ENCODE results near the gene C6orf163. TPM values are rescaled to one million over a fixed set of nuclear protein-coding genes. Genes with fewer than 3 reads are reported as not detected.

The C6orf163 gene
- total and polyA plus RNA-seq, 2 experiments from 2014 or later: 2.3 to 5.4 TPM

DNA sequence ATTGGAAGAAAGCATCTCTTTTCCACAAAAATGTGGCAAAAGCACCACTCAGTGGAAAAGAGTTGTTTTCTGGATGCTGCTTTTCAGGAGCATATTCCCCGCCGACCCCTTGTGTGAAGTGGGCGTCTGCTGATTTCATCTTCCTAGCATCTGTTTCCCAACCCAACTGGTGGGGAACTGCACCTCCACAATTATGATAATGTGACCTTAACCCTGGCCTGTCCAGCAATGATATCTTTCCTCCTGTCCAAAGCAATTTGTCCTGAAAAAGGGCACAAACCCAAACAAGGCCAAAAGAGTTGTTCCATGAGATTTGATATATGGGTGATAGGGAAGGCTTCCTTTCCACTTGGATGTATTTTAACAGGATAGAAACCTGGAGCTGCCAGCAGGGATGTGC is 29.5 kb upstream of the C6orf163 start (continued):
- TF ChIP-seq, protein P1, sequence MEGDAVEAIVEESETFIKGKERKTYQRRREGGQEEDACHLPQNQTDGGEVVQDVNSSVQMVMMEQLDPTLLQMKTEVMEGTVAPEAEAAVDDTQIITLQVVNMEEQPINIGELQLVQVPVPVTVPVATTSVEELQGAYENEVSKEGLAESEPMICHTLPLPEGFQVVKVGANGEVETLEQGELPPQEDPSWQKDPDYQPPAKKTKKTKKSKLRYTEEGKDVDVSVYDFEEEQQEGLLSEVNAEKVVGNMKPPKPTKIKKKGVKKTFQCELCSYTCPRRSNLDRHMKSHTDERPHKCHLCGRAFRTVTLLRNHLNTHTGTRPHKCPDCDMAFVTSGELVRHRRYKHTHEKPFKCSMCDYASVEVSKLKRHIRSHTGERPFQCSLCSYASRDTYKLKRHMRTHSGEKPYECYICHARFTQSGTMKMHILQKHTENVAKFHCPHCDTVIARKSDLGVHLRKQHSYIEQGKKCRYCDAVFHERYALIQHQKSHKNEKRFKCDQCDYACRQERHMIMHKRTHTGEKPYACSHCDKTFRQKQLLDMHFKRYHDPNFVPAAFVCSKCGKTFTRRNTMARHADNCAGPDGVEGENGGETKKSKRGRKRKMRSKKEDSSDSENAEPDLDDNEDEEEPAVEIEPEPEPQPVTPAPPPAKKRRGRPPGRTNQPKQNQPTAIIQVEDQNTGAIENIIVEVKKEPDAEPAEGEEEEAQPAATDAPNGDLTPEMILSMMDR (conservative IDR thresholded peaks at IDR 0.05; ENCODE audit: low read depth in 2 of 2): no peak
- no peak for TF ChIP-seq CREB1 (CRISPR knock-in tag; IDR thresholded peaks at IDR 0.05; ENCODE audit: low read depth)
- TF ChIP-seq ZNF114 (CRISPR knock-in tag; IDR thresholded peaks at IDR 0.05): no peak
- no peak for TF ChIP-seq POLR2AphosphoS5 (IDR thresholded peaks at IDR 0.05; ENCODE audit: low read depth)
- TF ChIP-seq, protein P2, sequence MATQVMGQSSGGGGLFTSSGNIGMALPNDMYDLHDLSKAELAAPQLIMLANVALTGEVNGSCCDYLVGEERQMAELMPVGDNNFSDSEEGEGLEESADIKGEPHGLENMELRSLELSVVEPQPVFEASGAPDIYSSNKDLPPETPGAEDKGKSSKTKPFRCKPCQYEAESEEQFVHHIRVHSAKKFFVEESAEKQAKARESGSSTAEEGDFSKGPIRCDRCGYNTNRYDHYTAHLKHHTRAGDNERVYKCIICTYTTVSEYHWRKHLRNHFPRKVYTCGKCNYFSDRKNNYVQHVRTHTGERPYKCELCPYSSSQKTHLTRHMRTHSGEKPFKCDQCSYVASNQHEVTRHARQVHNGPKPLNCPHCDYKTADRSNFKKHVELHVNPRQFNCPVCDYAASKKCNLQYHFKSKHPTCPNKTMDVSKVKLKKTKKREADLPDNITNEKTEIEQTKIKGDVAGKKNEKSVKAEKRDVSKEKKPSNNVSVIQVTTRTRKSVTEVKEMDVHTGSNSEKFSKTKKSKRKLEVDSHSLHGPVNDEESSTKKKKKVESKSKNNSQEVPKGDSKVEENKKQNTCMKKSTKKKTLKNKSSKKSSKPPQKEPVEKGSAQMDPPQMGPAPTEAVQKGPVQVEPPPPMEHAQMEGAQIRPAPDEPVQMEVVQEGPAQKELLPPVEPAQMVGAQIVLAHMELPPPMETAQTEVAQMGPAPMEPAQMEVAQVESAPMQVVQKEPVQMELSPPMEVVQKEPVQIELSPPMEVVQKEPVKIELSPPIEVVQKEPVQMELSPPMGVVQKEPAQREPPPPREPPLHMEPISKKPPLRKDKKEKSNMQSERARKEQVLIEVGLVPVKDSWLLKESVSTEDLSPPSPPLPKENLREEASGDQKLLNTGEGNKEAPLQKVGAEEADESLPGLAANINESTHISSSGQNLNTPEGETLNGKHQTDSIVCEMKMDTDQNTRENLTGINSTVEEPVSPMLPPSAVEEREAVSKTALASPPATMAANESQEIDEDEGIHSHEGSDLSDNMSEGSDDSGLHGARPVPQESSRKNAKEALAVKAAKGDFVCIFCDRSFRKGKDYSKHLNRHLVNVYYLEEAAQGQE (IDR thresholded peaks at IDR 0.05; ENCODE audit: unreplicated experiment): no peak
- TF ChIP-seq, protein P3, sequence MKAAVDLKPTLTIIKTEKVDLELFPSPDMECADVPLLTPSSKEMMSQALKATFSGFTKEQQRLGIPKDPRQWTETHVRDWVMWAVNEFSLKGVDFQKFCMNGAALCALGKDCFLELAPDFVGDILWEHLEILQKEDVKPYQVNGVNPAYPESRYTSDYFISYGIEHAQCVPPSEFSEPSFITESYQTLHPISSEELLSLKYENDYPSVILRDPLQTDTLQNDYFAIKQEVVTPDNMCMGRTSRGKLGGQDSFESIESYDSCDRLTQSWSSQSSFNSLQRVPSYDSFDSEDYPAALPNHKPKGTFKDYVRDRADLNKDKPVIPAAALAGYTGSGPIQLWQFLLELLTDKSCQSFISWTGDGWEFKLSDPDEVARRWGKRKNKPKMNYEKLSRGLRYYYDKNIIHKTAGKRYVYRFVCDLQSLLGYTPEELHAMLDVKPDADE (IDR thresholded peaks at IDR 0.05): no peak
- TF ChIP-seq EZH2phosphoT487 (IDR thresholded peaks at IDR 0.05; ENCODE audit: unreplicated experiment): no peak
- TF ChIP-seq JUNB (IDR thresholded peaks at IDR 0.05; ENCODE audit: unreplicated experiment): no peak
- TF ChIP-seq NANOG (IDR thresholded peaks at IDR 0.05; ENCODE audit: borderline replicate concordance): no peak

DNA sequence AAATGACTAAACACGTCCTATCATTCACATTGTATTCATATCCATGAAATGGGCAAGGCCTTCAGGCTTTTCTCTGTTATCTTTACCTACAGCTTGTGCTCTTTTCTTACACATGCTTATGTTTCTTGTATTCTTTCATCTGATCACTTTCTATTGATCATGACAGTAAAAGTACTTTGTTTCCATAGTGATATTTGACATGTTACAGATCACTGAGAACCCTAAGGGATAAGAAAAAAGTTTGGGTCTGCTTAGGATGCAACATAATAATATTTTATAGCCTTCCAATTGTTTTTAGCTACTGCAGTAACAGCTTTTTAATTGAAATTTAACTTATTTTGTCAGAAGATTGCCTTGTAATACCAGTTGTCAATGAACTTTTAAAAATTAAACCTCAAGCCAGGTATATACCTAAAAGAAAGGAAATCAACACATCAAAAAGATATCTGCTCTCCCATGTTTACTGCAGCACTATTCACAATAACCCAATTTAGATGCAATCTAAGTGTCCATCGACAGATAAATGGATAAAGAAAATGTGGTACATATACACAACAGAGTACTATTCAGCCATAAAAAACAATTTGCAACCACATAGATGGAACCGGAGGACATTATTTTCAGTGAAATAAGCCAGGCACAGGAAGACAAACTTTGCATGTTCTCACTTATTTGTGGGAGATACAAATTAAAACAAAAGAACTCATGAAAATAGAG is 25.2 kb upstream of the C6orf163 start:
- Histone ChIP-seq H3K4me3 (no peak overlapping the region), H3F3A (replicated peaks; ENCODE audit: low read depth) (no peaks in the 10 kb centered on the region), H3K36me3 (ENCODE audit: insufficient read depth) (no peaks in the 10 kb centered on the region), H3K79me2 (replicated peaks; ENCODE audit: insufficient read depth) (peaks cover 15% of the 10 kb centered on the region), H3K27me3 (ENCODE audit: insufficient read depth) (no peaks in the 10 kb centered on the region), H4K20me1 (replicated peaks; ENCODE audit: insufficient read depth) (no peaks in the 10 kb centered on the region), H2AFZ (no peak overlapping the region), H3K4me1 (ENCODE audit: insufficient read depth) (no peaks in the 10 kb centered on the region), H3K27ac (ENCODE audit: low read depth) (no peak overlapping the region), H3K4me2 (no peak overlapping the region), H3K9me2 (ENCODE audit: insufficient read depth) (no peaks in the 10 kb centered on the region; the same call in 1 of the 2 replicates)
- Mint-ChIP-seq H3K27me3 (ENCODE audit: insufficient read depth, low read depth, poor library complexity) (peaks cover 2% of the 10 kb centered on the region), H3K4me1 (peaks cover 7% of the 10 kb centered on the region; the same call in 2 of the 3 replicates), H3K4me3 (no peak overlapping the region), H3K9me3 (no peaks in the 10 kb centered on the region; the same call in 2 of the 3 replicates), H3K27ac (no peak overlapping the region), H3K36me3 (ENCODE audit: low read depth) (peaks cover 5% of the 10 kb centered on the region; the same call in 1 of the 3 replicates)
- no peak for DNase-seq (ENCODE audit: low spot score)
- no peak for ATAC-seq
- TF ChIP-seq EZH2phosphoT487 (IDR thresholded peaks at IDR 0.05; ENCODE audit: unreplicated experiment): no peak
- no peak for TF ChIP-seq JUNB (IDR thresholded peaks at IDR 0.05; ENCODE audit: unreplicated experiment)
- no peak for TF ChIP-seq CREB1 (CRISPR knock-in tag; IDR thresholded peaks at IDR 0.05; ENCODE audit: low read depth)
- TF ChIP-seq ZNF331 (CRISPR knock-in tag; IDR thresholded peaks at IDR 0.05; ENCODE audit: low read depth): no peak
- TF ChIP-seq, protein P4, sequence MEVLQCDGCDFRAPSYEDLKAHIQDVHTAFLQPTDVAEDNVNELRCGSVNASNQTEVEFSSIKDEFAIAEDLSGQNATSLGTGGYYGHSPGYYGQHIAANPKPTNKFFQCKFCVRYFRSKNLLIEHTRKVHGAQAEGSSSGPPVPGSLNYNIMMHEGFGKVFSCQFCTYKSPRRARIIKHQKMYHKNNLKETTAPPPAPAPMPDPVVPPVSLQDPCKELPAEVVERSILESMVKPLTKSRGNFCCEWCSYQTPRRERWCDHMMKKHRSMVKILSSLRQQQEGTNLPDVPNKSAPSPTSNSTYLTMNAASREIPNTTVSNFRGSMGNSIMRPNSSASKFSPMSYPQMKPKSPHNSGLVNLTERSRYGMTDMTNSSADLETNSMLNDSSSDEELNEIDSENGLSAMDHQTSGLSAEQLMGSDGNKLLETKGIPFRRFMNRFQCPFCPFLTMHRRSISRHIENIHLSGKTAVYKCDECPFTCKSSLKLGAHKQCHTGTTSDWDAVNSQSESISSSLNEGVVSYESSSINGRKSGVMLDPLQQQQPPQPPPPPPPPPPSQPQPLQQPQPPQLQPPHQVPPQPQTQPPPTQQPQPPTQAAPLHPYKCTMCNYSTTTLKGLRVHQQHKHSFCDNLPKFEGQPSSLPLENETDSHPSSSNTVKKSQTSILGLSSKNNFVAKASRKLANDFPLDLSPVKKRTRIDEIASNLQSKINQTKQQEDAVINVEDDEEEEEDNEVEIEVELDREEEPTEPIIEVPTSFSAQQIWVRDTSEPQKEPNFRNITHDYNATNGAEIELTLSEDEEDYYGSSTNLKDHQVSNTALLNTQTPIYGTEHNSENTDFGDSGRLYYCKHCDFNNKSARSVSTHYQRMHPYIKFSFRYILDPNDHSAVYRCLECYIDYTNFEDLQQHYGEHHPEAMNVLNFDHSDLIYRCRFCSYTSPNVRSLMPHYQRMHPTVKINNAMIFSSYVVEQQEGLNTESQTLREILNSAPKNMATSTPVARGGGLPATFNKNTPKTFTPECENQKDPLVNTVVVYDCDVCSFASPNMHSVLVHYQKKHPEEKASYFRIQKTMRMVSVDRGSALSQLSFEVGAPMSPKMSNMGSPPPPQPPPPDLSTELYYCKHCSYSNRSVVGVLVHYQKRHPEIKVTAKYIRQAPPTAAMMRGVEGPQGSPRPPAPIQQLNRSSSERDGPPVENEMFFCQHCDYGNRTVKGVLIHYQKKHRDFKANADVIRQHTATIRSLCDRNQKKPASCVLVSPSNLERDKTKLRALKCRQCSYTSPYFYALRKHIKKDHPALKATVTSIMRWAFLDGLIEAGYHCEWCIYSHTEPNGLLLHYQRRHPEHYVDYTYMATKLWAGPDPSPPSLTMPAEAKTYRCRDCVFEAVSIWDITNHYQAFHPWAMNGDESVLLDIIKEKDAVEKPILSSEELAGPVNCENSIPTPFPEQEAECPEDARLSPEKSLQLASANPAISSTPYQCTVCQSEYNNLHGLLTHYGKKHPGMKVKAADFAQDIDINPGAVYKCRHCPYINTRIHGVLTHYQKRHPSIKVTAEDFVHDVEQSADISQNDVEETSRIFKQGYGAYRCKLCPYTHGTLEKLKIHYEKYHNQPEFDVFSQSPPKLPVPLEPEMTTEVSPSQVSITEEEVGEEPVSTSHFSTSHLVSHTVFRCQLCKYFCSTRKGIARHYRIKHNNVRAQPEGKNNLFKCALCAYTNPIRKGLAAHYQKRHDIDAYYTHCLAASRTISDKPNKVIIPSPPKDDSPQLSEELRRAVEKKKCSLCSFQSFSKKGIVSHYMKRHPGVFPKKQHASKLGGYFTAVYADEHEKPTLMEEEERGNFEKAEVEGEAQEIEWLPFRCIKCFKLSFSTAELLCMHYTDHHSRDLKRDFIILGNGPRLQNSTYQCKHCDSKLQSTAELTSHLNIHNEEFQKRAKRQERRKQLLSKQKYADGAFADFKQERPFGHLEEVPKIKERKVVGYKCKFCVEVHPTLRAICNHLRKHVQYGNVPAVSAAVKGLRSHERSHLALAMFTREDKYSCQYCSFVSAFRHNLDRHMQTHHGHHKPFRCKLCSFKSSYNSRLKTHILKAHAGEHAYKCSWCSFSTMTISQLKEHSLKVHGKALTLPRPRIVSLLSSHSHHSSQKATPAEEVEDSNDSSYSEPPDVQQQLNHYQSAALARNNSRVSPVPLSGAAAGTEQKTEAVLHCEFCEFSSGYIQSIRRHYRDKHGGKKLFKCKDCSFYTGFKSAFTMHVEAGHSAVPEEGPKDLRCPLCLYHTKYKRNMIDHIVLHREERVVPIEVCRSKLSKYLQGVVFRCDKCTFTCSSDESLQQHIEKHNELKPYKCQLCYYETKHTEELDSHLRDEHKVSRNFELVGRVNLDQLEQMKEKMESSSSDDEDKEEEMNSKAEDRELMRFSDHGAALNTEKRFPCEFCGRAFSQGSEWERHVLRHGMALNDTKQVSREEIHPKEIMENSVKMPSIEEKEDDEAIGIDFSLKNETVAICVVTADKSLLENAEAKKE (CRISPR knock-in tag; IDR thresholded peaks at IDR 0.05): no peak
- TF ChIP-seq NANOG (IDR thresholded peaks at IDR 0.05; ENCODE audit: borderline replicate concordance): no peak
- no peak for TF ChIP-seq STAT1 (IDR thresholded peaks at IDR 0.05; ENCODE audit: unreplicated experiment)

All from GM23338 (cell line).